H1 (cell line): Measurements from ENCODE around the gene PCDH7. TPM values are rescaled to one million over a fixed set of nuclear protein-coding genes. Genes with fewer than 3 reads are reported as not detected.

Source experiments
- CTCF ChIA-PET: fragments of 300-600 bp; sonication (Branson Sonifier 250); formaldehyde crosslinking; loops from one replicate; lab custom pipeline; 2021; ENCODE audit not compliant: partially characterized antibody; lab: Charles Lee
- POLR2A ChIA-PET: fragments of 300-600 bp; sonication (Branson Sonifier 250); formaldehyde crosslinking; loops from one replicate; lab custom pipeline; 2021; ENCODE audit warnings: inconsistent platforms; ENCODE audit not compliant: partially characterized antibody; lab: Charles Lee
- DNase-seq, 2 experiments: peaks; one replicate each; pipeline versions ENCODE4 v3.0.0 to v3.0.0-alpha.2; 2010 to 2022; ENCODE audit warnings: low spot score in 2 of 2, low read depth in 1 of 2, mixed read lengths in 1 of 2
- FAIRE-seq: peaks from 2 replicates; lab custom pipeline; 2011; peaks lifted over from hg19 to GRCh38; lab: Jason Lieb, UNC
- H2AFZ ChIP-seq: 2 replicates; pipeline ENCODE4 v1.8.1; 2012; ENCODE audit warnings: low read length, inconsistent platforms
- H2AK5ac ChIP-seq: 2 replicates; pipeline ENCODE4 v1.6.1; 2013; ENCODE audit warnings: low read depth, low read length
- H2BK120ac ChIP-seq: replicated peaks from 2 replicates; pipeline ENCODE3; 2013; ENCODE audit warnings: low read depth, low read length, inconsistent platforms
- H2BK12ac ChIP-seq: 2 replicates; pipeline ENCODE4 v1.6.1; 2013; ENCODE audit warnings: low read depth, low read length
- H2BK15ac ChIP-seq: 2 replicates; pipeline ENCODE4 v1.6.1; 2013; ENCODE audit warnings: low read length
- H2BK20ac ChIP-seq: 2 replicates; pipeline ENCODE4 v1.6.1; 2013; ENCODE audit warnings: low read length
- H2BK5ac ChIP-seq: 2 replicates; pipeline ENCODE4 v1.6.1; 2013; ENCODE audit warnings: low read depth, low read length
- H3K14ac ChIP-seq: 2 replicates; pipeline ENCODE4 v1.6.1; 2013; ENCODE audit warnings: inconsistent platforms; ENCODE audit not compliant: insufficient read length
- H3K18ac ChIP-seq: 2 replicates; pipeline ENCODE4 v1.6.1; 2013; ENCODE audit warnings: low read length; ENCODE audit errors: extremely low read depth
- H3K23ac ChIP-seq: 2 replicates; pipeline ENCODE4 v1.6.1; 2013; ENCODE audit warnings: inconsistent platforms; ENCODE audit not compliant: insufficient read length
- H3K23me2 ChIP-seq: 2 replicates; pipeline ENCODE4 v1.6.1; 2013; ENCODE audit warnings: low read depth, low read length
- H3K27ac ChIP-seq: 2 replicates; pipeline ENCODE4 v1.6.1; 2011; ENCODE audit warnings: low read depth, low read length, inconsistent platforms
- H3K27me3 ChIP-seq, 4 experiments: replicated peaks in 1 of 4; 1 replicate in 1 of 4; 2 replicates in 3 of 4; pipeline versions ENCODE4 v1.6.1 to v1.8.1; 2011 to 2013; ENCODE audit warnings: low read length in 3 of 4, mild to moderate bottlenecking in 3 of 4, inconsistent platforms in 2 of 4, mixed read lengths in 2 of 4, moderate library complexity in 1 of 4; ENCODE audit not compliant: control insufficient read depth in 3 of 4, insufficient read depth in 3 of 4; ENCODE audit errors: extremely low read depth in 1 of 4
- H3K36me3 ChIP-seq, 4 experiments: 2 replicates each; pipeline versions ENCODE4 v1.6.1 to v1.8.1; 2011 to 2013; ENCODE audit warnings: mild to moderate bottlenecking in 4 of 4, low read length in 3 of 4, moderate library complexity in 2 of 4, control low read depth in 1 of 4, inconsistent platforms in 1 of 4; ENCODE audit not compliant: insufficient read depth in 4 of 4, control insufficient read depth in 2 of 4
- H3K4ac ChIP-seq: replicated peaks from 2 replicates; pipeline ENCODE3; 2013; ENCODE audit warnings: low read length, low read depth, mixed read lengths, inconsistent platforms; ENCODE audit not compliant: insufficient read length
- H3K4me1 ChIP-seq, 4 experiments: replicated peaks in 1 of 4; 1 replicate in 1 of 4; 2 replicates in 3 of 4; pipeline versions ENCODE4 v1.6.1 to v1.8.1; 2011 to 2013; ENCODE audit warnings: low read length in 3 of 4, inconsistent platforms in 2 of 4, mixed read lengths in 1 of 4; ENCODE audit not compliant: insufficient read depth in 4 of 4, control insufficient read depth in 3 of 4
- H3K4me2 ChIP-seq, 2 experiments: 2 replicates each; pipeline versions ENCODE4 v1.6.1 to v1.8.1; 2011 to 2013; ENCODE audit warnings: low read depth in 2 of 2, low read length in 2 of 2, control low read depth in 1 of 2, inconsistent platforms in 1 of 2, mild to moderate bottlenecking in 1 of 2; ENCODE audit not compliant: insufficient read depth in 1 of 2
- H3K4me3 ChIP-seq, 4 experiments: fragments of 200-600, 300-600 bp in 1 of 4; sonication (generic), shearing (Covaris generic), sonication (Bioruptor Twin) in 1 of 4; 2 replicates each; pipeline versions ENCODE4 v1.5.1 to v1.8.1; 2011 to 2016; ENCODE audit warnings: low read length in 4 of 4, low read depth in 3 of 4, control low read depth in 2 of 4, inconsistent platforms in 2 of 4, mild to moderate bottlenecking in 2 of 4, mixed read lengths in 1 of 4, moderate library complexity in 1 of 4; ENCODE audit not compliant: insufficient read depth in 2 of 4; ENCODE audit errors: extremely low read depth in 1 of 4
- H3K56ac ChIP-seq: replicated peaks from 2 replicates; pipeline ENCODE3; 2013; ENCODE audit warnings: low read depth, mild to moderate bottlenecking, mixed read lengths, low read length, inconsistent platforms; ENCODE audit not compliant: insufficient read length
- H3K79me1 ChIP-seq: 2 replicates; pipeline ENCODE4 v1.6.1; 2013; ENCODE audit warnings: low read depth, low read length, control low read depth
- H3K79me2 ChIP-seq, 2 experiments: 2 replicates each; pipeline versions ENCODE4 v1.6.1 to v1.8.1; 2012 to 2013; ENCODE audit warnings: low read length in 2 of 2, mild to moderate bottlenecking in 2 of 2, inconsistent platforms in 1 of 2; ENCODE audit not compliant: insufficient read depth in 2 of 2, control insufficient read depth in 1 of 2
- H3K9ac ChIP-seq, 4 experiments: replicated peaks in 1 of 4; 1 replicate in 1 of 4; 2 replicates in 3 of 4; pipeline versions ENCODE4 v1.6.1 to v1.8.1; 2011 to 2013; ENCODE audit warnings: low read depth in 3 of 4, low read length in 3 of 4, control low read depth in 2 of 4, mild to moderate bottlenecking in 2 of 4, moderate library complexity in 2 of 4, inconsistent platforms in 1 of 4; ENCODE audit errors: extremely low read depth in 1 of 4
- H3K9me3 ChIP-seq, 2 experiments: 2 replicates each; pipeline versions ENCODE4 v1.6.1 to v1.8.1; 2012 to 2013; ENCODE audit warnings: mild to moderate bottlenecking in 2 of 2, moderate library complexity in 2 of 2, control low read depth in 1 of 2, inconsistent platforms in 1 of 2, low read depth in 1 of 2, low read length in 1 of 2, mixed read lengths in 1 of 2; ENCODE audit not compliant: insufficient read depth in 2 of 2
- H4K20me1 ChIP-seq, 2 experiments: replicated peaks in 1 of 2; 2 replicates each; pipeline versions ENCODE3 to v1.8.1; 2011 to 2013; ENCODE audit warnings: inconsistent platforms in 2 of 2, low read length in 2 of 2, mild to moderate bottlenecking in 1 of 2; ENCODE audit not compliant: insufficient read depth in 2 of 2, control insufficient read depth in 1 of 2
- H4K5ac ChIP-seq: 2 replicates; pipeline ENCODE4 v1.6.1; 2013; ENCODE audit warnings: low read length, low read depth, mixed read lengths, inconsistent platforms; ENCODE audit not compliant: insufficient read length
- H4K8ac ChIP-seq: 2 replicates; pipeline ENCODE4 v1.8.0; 2013; ENCODE audit warnings: mild to moderate bottlenecking, moderate library complexity, low read length, inconsistent platforms; ENCODE audit not compliant: insufficient read depth; ENCODE audit errors: extremely low read depth
- H4K91ac ChIP-seq: replicated peaks from 2 replicates; pipeline ENCODE3; 2013; ENCODE audit warnings: low read length, mixed read lengths, inconsistent platforms; ENCODE audit not compliant: insufficient read length
- CTBP2 ChIP-seq: IDR thresholded peaks from 2 replicates; pipeline ENCODE4 v1.7.0; 2011; ENCODE audit warnings: borderline replicate concordance, mild to moderate bottlenecking, moderate library complexity, mixed read lengths, low read length; ENCODE audit not compliant: insufficient read depth, insufficient read length
- EZH2 ChIP-seq: fragments of 200-600 bp; sonication (generic); IDR thresholded peaks from 2 replicates; pipeline ENCODE4 v1.7.1; 2012; ENCODE audit warnings: low read depth, mild to moderate bottlenecking, moderate library complexity, low read length, inconsistent platforms; ENCODE audit not compliant: severe bottlenecking
- GABPA ChIP-seq: IDR thresholded peaks from 2 replicates; pipeline ENCODE4 v1.6.1; 2011; ENCODE audit warnings: mild to moderate bottlenecking, low read length, moderate library complexity, borderline replicate concordance; ENCODE audit not compliant: insufficient read depth
- KDM4A ChIP-seq: IDR thresholded peaks from one replicate; pipeline ENCODE4 v1.7.1; 2012; ENCODE audit warnings: low read depth, mild to moderate bottlenecking, moderate library complexity, low read length, inconsistent platforms; ENCODE audit not compliant: severe bottlenecking
- RAD21 ChIP-seq, 2 experiments: IDR thresholded peaks in 1 of 2; conservative IDR thresholded peaks in 1 of 2; 2 replicates each; pipeline ENCODE4 v1.6.1; 2011; ENCODE audit warnings: low read depth in 2 of 2, low read length in 2 of 2, improper control_type of control experiment in 1 of 2, inconsistent platforms in 1 of 2, mild to moderate bottlenecking in 1 of 2, moderate library complexity in 1 of 2
- RBBP5 ChIP-seq: IDR thresholded peaks from 2 replicates; pipeline ENCODE4 v1.7.1; 2012; ENCODE audit warnings: low read depth, mild to moderate bottlenecking, inconsistent platforms, low read length, moderate library complexity, borderline replicate concordance
- SAP30 ChIP-seq: fragments of 300-600 bp; sonication (generic); IDR thresholded peaks from 2 replicates; pipeline ENCODE4 v1.7.1; 2012; ENCODE audit warnings: low read length, moderate library complexity, mild to moderate bottlenecking, inconsistent platforms; ENCODE audit not compliant: insufficient read depth, insufficient replicate concordance
- SIN3A ChIP-seq, 2 experiments: IDR thresholded peaks in 1 of 2; conservative IDR thresholded peaks in 1 of 2; 2 replicates each; pipeline ENCODE4 v1.6.1; 2011 to 2012; ENCODE audit warnings: low read length in 2 of 2, improper control_type of control experiment in 1 of 2, low read depth in 1 of 2, mild to moderate bottlenecking in 1 of 2
- WGBS, 2 experiments: shearing (Covaris generic) in 1 of 2; methylation state at CpG; one replicate each; pipeline versions ENCODE4 v1.1.6 to v1.1.7; 2013 to 2015; ENCODE audit warnings: low lambda C conversion rate in 2 of 2, mixed read lengths in 2 of 2, inconsistent platforms in 1 of 2, low coverage in 1 of 2, missing lambda C conversion rate in 1 of 2; ENCODE audit not compliant: insufficient replicate concordance in 2 of 2, insufficient coverage in 1 of 2, insufficient read length in 1 of 2; ENCODE audit errors: extremely low coverage in 1 of 2, missing lambda C conversion rate in 1 of 2; 5-methylcytosine and 5-hydroxymethylcytosine counted together
- polyA plus RNA-seq, 7 experiments: library from polyadenylated mRNA; depleted of rRNA in 3 of 7; stranded (reverse) in 5 of 7; unstranded in 2 of 7; fragments of >200 nt in 5 of 7; fragments of 200-250 nt in 2 of 7; gene quantifications; 1 replicate in 5 of 7; 2 replicates in 1 of 7; 4 replicates in 1 of 7; pipeline versions ENCODE4 v1.2.1 to v1.2.3, GENCODE V29; 2011 to 2013; ENCODE audit warnings: missing spikeins in 2 of 7, mixed read lengths in 2 of 7
- total RNA-seq: library from RNA; stranded (reverse); fragmentation: NEBNext Ultra II Directional; extraction: Animal tissue kit (Norgen Biotek cat#: 25700); gene quantifications from 2 replicates; pipeline ENCODE4 v1.2.1, GENCODE V29; 2021

The PCDH7 gene
- total and polyA plus RNA-seq, 2 of the 8 experiments (the other 6 are each of a cell fraction or from before 2014, with no cell fraction given): 3.1 to 6.1 TPM

DNA sequence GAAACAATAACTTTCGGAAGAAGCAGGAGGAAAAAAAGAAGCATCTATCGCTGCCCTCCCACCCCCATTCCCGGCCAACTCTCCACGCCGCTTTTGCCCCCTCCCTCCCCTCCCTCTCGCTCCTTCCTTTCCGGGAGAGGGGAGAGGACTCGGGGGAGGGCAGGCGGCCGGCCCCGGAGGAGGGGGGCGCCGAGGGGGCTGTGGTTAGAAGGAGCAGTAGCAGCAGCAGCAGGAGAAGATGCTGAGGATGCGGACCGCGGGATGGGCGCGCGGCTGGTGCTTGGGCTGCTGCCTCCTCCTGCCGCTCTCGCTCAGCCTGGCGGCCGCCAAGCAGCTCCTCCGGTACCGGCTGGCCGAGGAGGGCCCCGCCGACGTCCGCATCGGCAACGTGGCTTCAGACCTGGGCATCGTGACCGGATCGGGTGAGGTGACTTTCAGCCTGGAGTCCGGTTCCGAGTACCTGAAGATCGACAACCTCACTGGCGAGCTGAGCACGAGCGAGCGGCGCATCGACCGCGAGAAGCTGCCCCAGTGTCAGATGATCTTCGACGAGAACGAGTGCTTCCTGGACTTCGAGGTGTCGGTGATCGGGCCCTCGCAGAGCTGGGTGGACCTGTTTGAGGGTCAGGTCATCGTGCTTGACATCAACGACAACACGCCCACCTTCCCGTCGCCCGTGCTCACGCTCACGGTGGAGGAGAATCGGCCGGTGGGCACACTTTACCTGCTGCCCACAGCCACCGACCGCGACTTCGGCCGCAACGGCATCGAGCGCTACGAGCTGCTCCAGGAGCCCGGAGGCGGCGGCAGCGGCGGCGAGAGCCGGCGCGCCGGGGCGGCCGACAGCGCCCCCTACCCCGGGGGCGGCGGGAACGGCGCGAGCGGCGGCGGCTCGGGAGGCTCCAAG lies 1.3 kb downstream of the PCDH7 start:
- no peak overlapping the region for H3K27ac ChIP-seq
- H3K4me1 ChIP-seq: peaks cover 0 to 20% (median 13%) of the 10 kb centered on the region in 4 experiments; a peak in 6 of 7 replicates
- H2BK5ac ChIP-seq: no peak overlapping the region
- H3K79me1 ChIP-seq: peaks cover 2% of the 10 kb centered on the region; the same call in 1 of the 2 replicates
- peak in 1 of 2 experiments; percentile 76 for DNase-seq
- peak overlapping the region; percentile 74 for H3K4ac ChIP-seq
- peaks cover 17 to 49% (median 41%) of the 10 kb centered on the region in 4 experiments for H3K27me3 ChIP-seq
- H3K23me2 ChIP-seq: peaks cover 53% of the 10 kb centered on the region
- 0 out of 2 replicates have a peak overlapping the region, but pooled peaks have one; percentile 65 for H2BK12ac ChIP-seq
- no peaks in the 10 kb centered on the region for H3K36me3 ChIP-seq
- no peaks in the 10 kb centered on the region; a peak in 1 of 4 replicates for H3K9me3 ChIP-seq
- H4K20me1 ChIP-seq: peaks cover 0 to 18% of the 10 kb centered on the region in 2 experiments
- POLR2A ChIA-PET: interaction anchor here (0.8 kb wide), 1 partner anchor 8 kb away, joined by 3 read pairs; no protein-coding TSS in a partner anchor
- peak overlapping the region; percentile 89 to 100 for H3K4me2 ChIP-seq
- H3K4me3 ChIP-seq: peak overlapping the region; percentile 65 to 86 (median 84)
- peak overlapping the region; percentile 64 for H4K91ac ChIP-seq
- WGBS, 2 experiments: 3% methylated on average over 57 of the region's 95 CpGs; no CpG with 5 or more reads in 1 of the 2 experiments
- H2AFZ ChIP-seq: peak overlapping the region; percentile 91
- CTCF ChIA-PET: interaction anchor here (0.8 to 1.5 kb wide), 9 partner anchors 15 to 954 kb away, joined by 3 to 5 read pairs (median 3); no protein-coding TSS in a partner anchor
- H4K8ac ChIP-seq: peak overlapping the region; percentile 66; the same call in 1 of the 2 replicates
- no peak for FAIRE-seq
- peak overlapping the region; percentile 32 for H3K56ac ChIP-seq
- H3K18ac ChIP-seq: peak overlapping the region; percentile 87; the same call in 1 of the 2 replicates
- H3K79me2 ChIP-seq: no peaks in the 10 kb centered on the region; a peak in 1 of 4 replicates
- H2BK120ac ChIP-seq: peak overlapping the region; percentile 24
- no peak overlapping the region for H2BK20ac ChIP-seq
- H3K14ac ChIP-seq: no peak overlapping the region
- H4K5ac ChIP-seq: no peak overlapping the region
- H3K23ac ChIP-seq: no peak overlapping the region
- peak overlapping the region in 2 of 4 experiments; percentile 5 to 34; a peak in 4 of 7 replicates for H3K9ac ChIP-seq
- no peak overlapping the region; the same call in 1 of the 2 replicates for H2BK15ac ChIP-seq
- H2AK5ac ChIP-seq: no peak overlapping the region
- TF ChIP-seq EZH2 (peak; percentile 5), SIN3A (conservative IDR thresholded peaks at IDR 0.05 in 1 of 2, IDR thresholded peaks at IDR 0.05 in 1 of 2; ENCODE audit: low read depth in 1 of 2, low read length in 2 of 2) (0 out of 4 replicates have a peak, but pooled peaks of 1 of the 2 experiments have one; percentile 2), GABPA (no peak), CTBP2 (peak; percentile 5), SAP30 (no peak), RAD21 (IDR thresholded peaks at IDR 0.05 in 1 of 2, conservative IDR thresholded peaks at IDR 0.05 in 1 of 2; ENCODE audit: low read depth in 2 of 2, low read length in 2 of 2) (peak; percentile 6 to 59; a peak in 3 of 4 replicates), RBBP5 (peak; percentile 75; the same call in 1 of the 2 replicates), KDM4A (peak; percentile 78)
